Neural progenitor cell (in vitro differentiated cells): ENCODE measurements around the gene ZFPL1. TPM values are rescaled to one million over a fixed set of nuclear protein-coding genes. Genes with fewer than 3 reads are reported as not detected.

ENCODE experiments used
- DNase-seq: peaks from one replicate; pipeline ENCODE4 v3.0.0-alpha.2; 2016; ENCODE audit warnings: low spot score
- H2AFZ ChIP-seq: fragments of 200-600 bp; sonication (generic); replicated peaks from 2 replicates; pipeline ENCODE4 v1.6.1; 2016; ENCODE audit warnings: antibody characterized with exemption
- H3F3A ChIP-seq: fragments of 200-600 bp; sonication (generic); 2 replicates; pipeline ENCODE4 v1.6.1; 2016; ENCODE audit warnings: antibody characterized with exemption, low read depth
- H3K27ac ChIP-seq: fragments of 200-600 bp; sonication (generic); 2 replicates; pipeline ENCODE4 v1.5.1; 2016; ENCODE audit warnings: mild to moderate bottlenecking
- H3K27me3 ChIP-seq: fragments of 200-600 bp; sonication (generic); 2 replicates; pipeline ENCODE4 v1.6.1; 2016; ENCODE audit warnings: mild to moderate bottlenecking, moderate library complexity
- H3K36me3 ChIP-seq: fragments of 200-600 bp; sonication (generic); 2 replicates; pipeline ENCODE4 v1.5.1; 2016
- H3K4me1 ChIP-seq: fragments of 200-600 bp; sonication (generic); 2 replicates; pipeline ENCODE4 v1.6.1; 2016; ENCODE audit warnings: mixed run types
- H3K4me2 ChIP-seq: fragments of 200-600 bp; sonication (generic); 2 replicates; pipeline ENCODE4 v1.6.1; 2016
- H3K4me3 ChIP-seq: fragments of 200-600 bp; sonication (generic); 2 replicates; pipeline ENCODE4 v1.5.1; 2016
- H3K79me2 ChIP-seq: fragments of 200-600 bp; sonication (generic); 2 replicates; pipeline ENCODE4 v1.6.1; 2016; ENCODE audit warnings: low read depth
- H3K9ac ChIP-seq: fragments of 200-600 bp; sonication (generic); 2 replicates; pipeline ENCODE4 v1.6.1; 2016
- H3K9me3 ChIP-seq: fragments of 200-600 bp; sonication (generic); 2 replicates; pipeline ENCODE4 v1.5.1; 2016; ENCODE audit warnings: low read depth
- H4K20me1 ChIP-seq: fragments of 200-600 bp; sonication (generic); 2 replicates; pipeline ENCODE4 v1.6.1; 2016; ENCODE audit warnings: low read depth
- H3K27ac Mint-ChIP-seq: 3 replicates; pipeline ENCODE4 v1.8.0; 2021; ENCODE audit warnings: mixed read lengths
- H3K27me3 Mint-ChIP-seq: 2 replicates; pipeline ENCODE4 v1.8.0; 2022; ENCODE audit warnings: low read depth, mild to moderate bottlenecking, inconsistent platforms, moderate library complexity, mixed read lengths; ENCODE audit not compliant: insufficient read depth
- H3K36me3 Mint-ChIP-seq: 3 replicates; pipeline ENCODE4 v1.8.0; 2021; ENCODE audit warnings: mixed read lengths
- H3K4me1 Mint-ChIP-seq: 3 replicates; pipeline ENCODE4 v1.8.0; 2021; ENCODE audit warnings: mixed read lengths
- H3K4me3 Mint-ChIP-seq: 3 replicates; pipeline ENCODE4 v1.8.0; 2021; ENCODE audit warnings: mild to moderate bottlenecking, moderate library complexity, mixed read lengths
- H3K9me3 Mint-ChIP-seq: 3 replicates; pipeline ENCODE4 v1.8.0; 2020; ENCODE audit warnings: mixed read lengths
- EZH2 ChIP-seq: fragments of 200-600 bp; sonication (generic); IDR thresholded peaks from 2 replicates; pipeline ENCODE4 v1.6.1; 2017; ENCODE audit warnings: antibody characterized with exemption, mild to moderate bottlenecking, moderate library complexity
- EZH2phosphoT487 ChIP-seq: fragments of 200-600 bp; sonication (generic); IDR thresholded peaks from 2 replicates; pipeline ENCODE4 v1.6.1; 2017; ENCODE audit warnings: antibody characterized with exemption
- total RNA-seq: library from RNA; depleted of rRNA; stranded (reverse); fragments of >200 nt; gene quantifications from 2 replicates; pipeline ENCODE4 v1.2.3, GENCODE V29; 2015; ENCODE audit warnings: low replicate concordance
- TF ChIP-seq, protein P1 (sequence below): fragments of 200-600 bp; sonication (generic); IDR thresholded peaks from 2 replicates; pipeline ENCODE4 v1.5.1; 2017; ENCODE audit warnings: antibody characterized with exemption, mild to moderate bottlenecking

Gene ZFPL1
- total RNA-seq, 1 donor from 2014 or later = 12.6 TPM

GRCh38 chr11:65063532-65063931 is 20.5 kb upstream of the ZFPL1 start:
- H3K4me1 ChIP-seq = peaks cover 15% of the 10 kb centered on the region
- no peaks in the 10 kb centered on the region for H3K9me3 ChIP-seq
- H3K9me3 Mint-ChIP-seq = no peaks in the 10 kb centered on the region
- no peak overlapping the region for H2AFZ ChIP-seq
- H3K4me3 ChIP-seq = no peak overlapping the region
- no peaks in the 10 kb centered on the region for H3K79me2 ChIP-seq
- peaks cover 2% of the 10 kb centered on the region for H3K27me3 Mint-ChIP-seq
- no peaks in the 10 kb centered on the region for H3K27me3 ChIP-seq
- no peak overlapping the region for H3K27ac Mint-ChIP-seq
- no peak for DNase-seq
- TF ChIP-seq, protein P1, sequence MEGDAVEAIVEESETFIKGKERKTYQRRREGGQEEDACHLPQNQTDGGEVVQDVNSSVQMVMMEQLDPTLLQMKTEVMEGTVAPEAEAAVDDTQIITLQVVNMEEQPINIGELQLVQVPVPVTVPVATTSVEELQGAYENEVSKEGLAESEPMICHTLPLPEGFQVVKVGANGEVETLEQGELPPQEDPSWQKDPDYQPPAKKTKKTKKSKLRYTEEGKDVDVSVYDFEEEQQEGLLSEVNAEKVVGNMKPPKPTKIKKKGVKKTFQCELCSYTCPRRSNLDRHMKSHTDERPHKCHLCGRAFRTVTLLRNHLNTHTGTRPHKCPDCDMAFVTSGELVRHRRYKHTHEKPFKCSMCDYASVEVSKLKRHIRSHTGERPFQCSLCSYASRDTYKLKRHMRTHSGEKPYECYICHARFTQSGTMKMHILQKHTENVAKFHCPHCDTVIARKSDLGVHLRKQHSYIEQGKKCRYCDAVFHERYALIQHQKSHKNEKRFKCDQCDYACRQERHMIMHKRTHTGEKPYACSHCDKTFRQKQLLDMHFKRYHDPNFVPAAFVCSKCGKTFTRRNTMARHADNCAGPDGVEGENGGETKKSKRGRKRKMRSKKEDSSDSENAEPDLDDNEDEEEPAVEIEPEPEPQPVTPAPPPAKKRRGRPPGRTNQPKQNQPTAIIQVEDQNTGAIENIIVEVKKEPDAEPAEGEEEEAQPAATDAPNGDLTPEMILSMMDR = no peak
- TF ChIP-seq EZH2phosphoT487 (no peak), EZH2 (no peak)
- H4K20me1 ChIP-seq = no peaks in the 10 kb centered on the region
- H3K4me3 Mint-ChIP-seq = no peak overlapping the region
- no peak overlapping the region for H3K27ac ChIP-seq
- H3K9ac ChIP-seq = no peak overlapping the region
- peaks cover 8% of the 10 kb centered on the region for H3F3A ChIP-seq
- no peaks in the 10 kb centered on the region for H3K36me3 Mint-ChIP-seq
- H3K36me3 ChIP-seq = no peaks in the 10 kb centered on the region
- H3K4me1 Mint-ChIP-seq = peaks cover 5% of the 10 kb centered on the region
- H3K4me2 ChIP-seq = no peak overlapping the region

- no peak for DNase-seq
- H2AFZ ChIP-seq = no peak overlapping the region
- Mint-ChIP-seq H3K36me3 (no peaks in the 10 kb centered on the region), H3K4me3 (no peak overlapping the region), H3K27ac (no peak overlapping the region), H3K9me3 (no peaks in the 10 kb centered on the region), H3K27me3 (peaks cover 2% of the 10 kb centered on the region), H3K4me1 (peaks cover 5% of the 10 kb centered on the region)
- no peaks in the 10 kb centered on the region for H4K20me1 ChIP-seq
- no peaks in the 10 kb centered on the region for H3K79me2 ChIP-seq
- H3K27ac ChIP-seq = no peak overlapping the region
- H3K9ac ChIP-seq = no peak overlapping the region
- H3K4me3 ChIP-seq = no peak overlapping the region
- H3K27me3 ChIP-seq = no peaks in the 10 kb centered on the region
- peaks cover 8% of the 10 kb centered on the region for H3F3A ChIP-seq
- TF ChIP-seq EZH2phosphoT487 (no peak), EZH2 (no peak)
- TF ChIP-seq, protein P1 = no peak
- H3K4me2 ChIP-seq = no peak overlapping the region
- peaks cover 15% of the 10 kb centered on the region for H3K4me1 ChIP-seq
- H3K9me3 ChIP-seq = no peaks in the 10 kb centered on the region
- no peaks in the 10 kb centered on the region for H3K36me3 ChIP-seq
These were observed 19.2 kb upstream of the ZFPL1 start for GRCh38 chr11:65064847-65065240.

DNA sequence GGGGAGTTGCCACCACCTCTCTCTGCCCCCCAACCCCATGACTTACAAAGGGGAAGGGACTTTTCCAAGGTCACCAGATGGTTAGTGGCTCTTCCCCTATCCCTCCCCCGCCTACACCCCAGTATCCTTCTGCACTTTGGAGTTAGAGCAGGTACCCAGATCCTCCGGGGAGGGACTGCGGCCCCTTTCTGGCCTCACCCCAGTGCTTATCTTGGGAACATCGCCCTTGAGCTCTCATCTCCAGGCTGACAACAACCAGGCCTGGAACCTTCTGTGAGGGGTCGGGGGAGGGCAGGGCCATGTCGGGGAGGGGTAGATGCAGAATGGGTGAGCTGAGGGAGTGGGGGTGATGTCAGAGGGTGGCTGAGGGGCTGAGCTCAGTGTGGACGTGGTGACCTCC is 18.2 kb upstream of the ZFPL1 start:
- Histone ChIP-seq H3K4me3 (no peak overlapping the region), H4K20me1 (no peaks in the 10 kb centered on the region), H3K27ac (no peak overlapping the region), H3K79me2 (no peaks in the 10 kb centered on the region), H2AFZ (no peak overlapping the region), H3K9ac (no peak overlapping the region), H3K9me3 (no peaks in the 10 kb centered on the region), H3K4me2 (no peak overlapping the region), H3K36me3 (no peaks in the 10 kb centered on the region), H3F3A (peaks cover 8% of the 10 kb centered on the region), H3K27me3 (no peaks in the 10 kb centered on the region), H3K4me1 (peaks cover 15% of the 10 kb centered on the region)
- H3K27ac Mint-ChIP-seq = no peak overlapping the region
- H3K27me3 Mint-ChIP-seq = peaks cover 2% of the 10 kb centered on the region
- no peak for DNase-seq
- no peaks in the 10 kb centered on the region for H3K36me3 Mint-ChIP-seq
- H3K4me3 Mint-ChIP-seq = no peak overlapping the region
- no peaks in the 10 kb centered on the region for H3K9me3 Mint-ChIP-seq
- peaks cover 5% of the 10 kb centered on the region for H3K4me1 Mint-ChIP-seq
- TF ChIP-seq EZH2phosphoT487 = no peak
- TF ChIP-seq EZH2 = no peak
- TF ChIP-seq, protein P1 = no peak
